Esophagus muscularis mucosa (tissue), 4 donors: ENCODE results near the gene KCND3. TPM values are rescaled to one million over a fixed set of nuclear protein-coding genes. Genes with fewer than 3 reads are reported as not detected.

Source experiments
- DNase-seq: peaks from one replicate; pipeline ENCODE4 v3.0.0-alpha.2; 2017; ENCODE audit errors: extremely low spot score
- H3K27ac ChIP-seq, 4 donors: fragments of 200-600 bp; sonication (generic); replicated peaks in 1 of 4; 1 replicate in 3 of 4; 2 replicates in 1 of 4; pipeline ENCODE4 v1.5.1; 2016 to 2019; ENCODE audit warnings: mild to moderate bottlenecking in 1 of 4
- H3K27me3 ChIP-seq, 4 donors: fragments of 200-600 bp; sonication (generic); one replicate each; pipeline versions ENCODE4 v1.5.1 to v1.6.0; 2016 to 2019
- H3K36me3 ChIP-seq, 4 donors: fragments of 200-600 bp; sonication (generic); one replicate each; pipeline ENCODE4 v1.5.1; 2016 to 2019
- H3K4me1 ChIP-seq, 4 donors: fragments of 200-600 bp; sonication (generic); one replicate each; pipeline ENCODE4 v1.5.1; 2016 to 2019
- H3K4me3 ChIP-seq, 4 donors: fragments of 200-600 bp; sonication (generic); 1 replicate in 2 of 4; 2 replicates in 2 of 4; pipeline ENCODE4 v1.5.1; 2016 to 2019; ENCODE audit warnings: mild to moderate bottlenecking in 4 of 4, moderate library complexity in 1 of 4
- H3K9me3 ChIP-seq, 4 donors: fragments of 200-600 bp; sonication (generic); 1 replicate in 3 of 4; 2 replicates in 1 of 4; pipeline ENCODE4 v1.5.1; 2016 to 2019
- EP300 ChIP-seq: sonication (generic); formaldehyde crosslinking; IDR thresholded peaks from one replicate; pipeline ENCODE4 v1.6.1; 2017; ENCODE audit warnings: antibody characterized with exemption
- POLR2A ChIP-seq: fragments of 450-650 bp; IDR thresholded peaks from one replicate; pipeline ENCODE4 v1.6.1; 2017; ENCODE audit warnings: antibody characterized with exemption, moderate library complexity, mild to moderate bottlenecking, low read depth
- POLR2AphosphoS5 ChIP-seq, 2 donors: sonication (generic); formaldehyde crosslinking; IDR thresholded peaks; one replicate each; pipeline ENCODE4 v1.6.1; 2017; ENCODE audit warnings: antibody characterized with exemption in 2 of 2
- WGBS: methylation state at CpG from one replicate; pipeline ENCODE4 v1.1.5; 2018; 5-methylcytosine and 5-hydroxymethylcytosine counted together
- intact Hi-C: fragments of 100-400 bp; cut with DNase I; formaldehyde crosslinking; loops from one replicate; pipeline ENCODE4 v1.15.1; 2023
- total RNA-seq, 4 donors: library from RNA; depleted of rRNA; stranded (reverse); fragments of >200 nt; gene quantifications; one replicate each; pipeline versions ENCODE4 v1.1.0 to v1.2.1, GENCODE V29; 2016
- TF ChIP-seq, protein P1 (sequence below), 3 experiments: fragments of 200-600 bp in 2 of 3; fragments of 450-650 bp in 1 of 3; sonication (generic) in 2 of 3; IDR thresholded peaks; one replicate each; pipeline ENCODE4 v1.5.1; 2017 to 2019; ENCODE audit warnings: antibody characterized with exemption in 3 of 3, mild to moderate bottlenecking in 2 of 3, moderate library complexity in 1 of 3

KCND3 gene
- total RNA-seq, 4 donors from 2014 or later = 25.7 to 57.6 (median 47.5) TPM

- Histone ChIP-seq H3K27ac (no peak overlapping the region), H3K9me3 (no peaks in the 10 kb centered on the region), H3K36me3 (no peaks in the 10 kb centered on the region), H3K27me3 (no peaks in the 10 kb centered on the region), H3K4me3 (no peak overlapping the region), H3K4me1 (no peaks in the 10 kb centered on the region)
- no peak for TF ChIP-seq POLR2AphosphoS5 (IDR thresholded peaks at IDR 0.05)
- no peak for TF ChIP-seq EP300
- no peak for TF ChIP-seq POLR2A
- TF ChIP-seq, protein P1, sequence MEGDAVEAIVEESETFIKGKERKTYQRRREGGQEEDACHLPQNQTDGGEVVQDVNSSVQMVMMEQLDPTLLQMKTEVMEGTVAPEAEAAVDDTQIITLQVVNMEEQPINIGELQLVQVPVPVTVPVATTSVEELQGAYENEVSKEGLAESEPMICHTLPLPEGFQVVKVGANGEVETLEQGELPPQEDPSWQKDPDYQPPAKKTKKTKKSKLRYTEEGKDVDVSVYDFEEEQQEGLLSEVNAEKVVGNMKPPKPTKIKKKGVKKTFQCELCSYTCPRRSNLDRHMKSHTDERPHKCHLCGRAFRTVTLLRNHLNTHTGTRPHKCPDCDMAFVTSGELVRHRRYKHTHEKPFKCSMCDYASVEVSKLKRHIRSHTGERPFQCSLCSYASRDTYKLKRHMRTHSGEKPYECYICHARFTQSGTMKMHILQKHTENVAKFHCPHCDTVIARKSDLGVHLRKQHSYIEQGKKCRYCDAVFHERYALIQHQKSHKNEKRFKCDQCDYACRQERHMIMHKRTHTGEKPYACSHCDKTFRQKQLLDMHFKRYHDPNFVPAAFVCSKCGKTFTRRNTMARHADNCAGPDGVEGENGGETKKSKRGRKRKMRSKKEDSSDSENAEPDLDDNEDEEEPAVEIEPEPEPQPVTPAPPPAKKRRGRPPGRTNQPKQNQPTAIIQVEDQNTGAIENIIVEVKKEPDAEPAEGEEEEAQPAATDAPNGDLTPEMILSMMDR (IDR thresholded peaks at IDR 0.05) = no peak
- intact Hi-C loops = no loop called here
- no peak for DNase-seq
- 73% methylated on average over 3 of the region's 7 CpGs for WGBS
These were observed 168.2 kb downstream of the KCND3 start for GRCh38 chr1:111821121-111821745.

DNA sequence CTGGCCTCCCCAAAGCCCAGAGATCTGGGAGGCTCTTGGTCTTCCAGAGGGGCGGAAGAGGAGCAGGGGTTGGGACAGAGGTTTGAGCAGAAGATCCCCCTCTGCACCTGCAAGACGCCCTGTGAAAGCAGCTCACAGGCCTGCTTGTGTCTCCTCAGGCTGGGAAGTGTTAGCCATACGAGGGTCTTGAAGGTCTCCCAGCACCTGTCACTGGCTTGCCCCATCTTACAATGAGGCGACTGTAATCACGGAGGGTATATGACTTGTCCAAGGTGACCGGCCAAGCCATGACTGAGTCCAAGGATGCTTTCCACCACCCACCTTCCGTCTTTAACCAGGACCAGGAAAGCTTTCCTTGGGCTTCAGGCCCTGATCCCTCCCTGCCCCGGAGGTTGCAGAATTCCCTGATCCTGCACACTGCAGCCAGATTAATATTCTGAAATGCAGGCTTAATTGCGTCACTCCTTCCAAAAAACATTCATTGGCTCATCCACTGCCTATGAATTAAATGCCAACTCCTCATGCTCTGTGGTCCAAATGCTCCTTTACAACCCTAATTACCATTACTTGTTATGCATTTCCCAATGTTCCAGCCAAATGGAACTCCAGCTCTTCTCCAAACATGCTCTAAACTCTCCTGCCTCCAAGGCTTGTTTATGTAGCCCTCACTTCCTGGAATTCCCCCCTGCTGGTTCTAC lies 169.8 kb downstream of the KCND3 start:
- Histone ChIP-seq H3K9me3 (no peaks in the 10 kb centered on the region), H3K4me1 (no peaks in the 10 kb centered on the region), H3K27me3 (no peaks in the 10 kb centered on the region), H3K27ac (no peak overlapping the region), H3K4me3 (no peak overlapping the region), H3K36me3 (no peaks in the 10 kb centered on the region)
- 85% methylated on average over 9 of the region's 9 CpGs for WGBS
- intact Hi-C loops = no loop called here
- no peak for DNase-seq
- TF ChIP-seq POLR2AphosphoS5 (IDR thresholded peaks at IDR 0.05) (no peak), POLR2A (no peak), EP300 (no peak)
- TF ChIP-seq, protein P1 (IDR thresholded peaks at IDR 0.05) = no peak

- intact Hi-C loops = no loop called here
- Histone ChIP-seq H3K27me3 (no peaks in the 10 kb centered on the region), H3K36me3 (no peaks in the 10 kb centered on the region), H3K27ac (no peak overlapping the region), H3K4me1 (no peaks in the 10 kb centered on the region), H3K9me3 (no peaks in the 10 kb centered on the region), H3K4me3 (no peak overlapping the region)
- TF ChIP-seq POLR2A (no peak), EP300 (no peak), POLR2AphosphoS5 (IDR thresholded peaks at IDR 0.05) (no peak)
- TF ChIP-seq, protein P1 (IDR thresholded peaks at IDR 0.05) = no peak
- WGBS = 83% methylated on average over 5 of the region's 5 CpGs
- no peak for DNase-seq
These were observed 170.9 kb downstream of the KCND3 start for GRCh38 chr1:111818546-111818945.

DNA sequence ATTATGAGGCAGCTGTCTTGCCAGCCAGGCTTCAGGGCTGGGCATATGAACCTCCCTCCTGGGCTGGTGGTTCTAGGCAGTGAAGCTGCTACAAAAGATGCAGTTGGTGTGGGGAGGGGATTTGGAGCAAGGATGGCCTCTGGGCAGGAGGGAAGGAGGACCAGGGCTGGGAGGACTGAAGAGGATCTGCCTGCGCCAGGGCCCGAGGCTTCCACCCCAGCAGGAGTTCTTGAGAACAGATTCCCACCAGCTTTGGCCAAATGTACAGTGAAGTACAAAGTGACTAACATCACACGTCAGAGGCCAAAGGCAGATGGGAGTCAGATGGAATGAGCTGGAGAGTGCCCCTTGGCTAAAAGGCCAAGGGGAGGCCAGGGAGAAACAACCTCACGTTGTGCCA lies 171.4 kb downstream of the KCND3 start:
- Histone ChIP-seq H3K4me3 (no peak overlapping the region), H3K27me3 (no peaks in the 10 kb centered on the region), H3K9me3 (no peaks in the 10 kb centered on the region), H3K36me3 (no peaks in the 10 kb centered on the region), H3K27ac (no peak overlapping the region), H3K4me1 (no peaks in the 10 kb centered on the region)
- 84% methylated on average over 4 of the region's 4 CpGs for WGBS
- no peak for DNase-seq
- intact Hi-C loops = no loop called here
- TF ChIP-seq EP300 (no peak), POLR2AphosphoS5 (IDR thresholded peaks at IDR 0.05) (no peak)
- TF ChIP-seq, protein P1 (IDR thresholded peaks at IDR 0.05) = no peak
